Ramos (cell line): Measurements from ENCODE around the gene MCTP1.
"Not testable (repeated sequence)": the region's sequence is repeated elsewhere in the genome, so short reads cannot be mapped to it uniquely, and the experiment has no call there.

ENCODE experiments used
- in situ Hi-C: fragments of 300-500 bp; cut with MboI; formaldehyde crosslinking; loops from one replicate; pipeline ENCODE4 v1.14.3; 2022; ENCODE audit warnings: low sequenced_read_pairs; ENCODE audit not compliant: unreplicated experiment

MCTP1 gene

DNA sequence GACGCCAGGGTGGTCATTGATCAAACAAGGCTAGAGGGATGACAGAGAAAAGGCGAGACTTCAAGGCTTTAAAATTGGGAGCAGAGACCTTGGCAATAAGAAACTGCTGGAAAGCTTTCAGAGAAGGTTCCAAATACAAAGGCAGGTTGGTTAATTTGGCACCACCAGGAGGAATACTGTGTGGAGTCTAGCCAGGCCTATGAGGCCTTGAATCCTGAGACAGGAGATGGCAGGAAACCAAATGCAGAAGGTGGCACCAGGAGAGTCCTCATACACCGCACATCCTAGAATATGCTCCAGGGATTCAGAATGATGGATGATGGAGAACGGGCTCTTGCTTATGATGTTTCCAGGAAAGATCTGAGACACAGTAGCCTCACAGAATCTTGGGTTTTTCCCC lies 90.0 kb downstream of the MCTP1 start:
- in situ Hi-C loops, result no loop called here

DNA sequence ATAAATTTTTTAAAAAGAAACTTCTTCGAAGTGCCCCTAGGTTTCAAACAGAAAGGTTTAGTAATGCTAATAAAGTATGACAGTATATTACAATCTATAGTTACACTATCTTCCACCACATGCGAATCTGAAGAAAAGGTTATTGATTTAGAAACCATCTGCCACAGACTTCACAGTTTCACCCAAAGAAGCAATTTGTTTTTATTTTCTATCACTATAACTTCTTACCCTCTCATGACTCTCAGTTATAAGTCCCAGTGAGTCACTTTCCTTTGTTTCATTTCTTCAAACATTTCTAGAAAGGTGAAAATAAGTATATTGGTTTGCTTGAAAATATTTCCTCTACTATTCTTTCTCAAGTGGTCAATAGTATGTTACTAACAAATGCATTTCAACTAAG lies 93.6 kb downstream of the MCTP1 start:
- in situ Hi-C loops, result no loop called here

DNA sequence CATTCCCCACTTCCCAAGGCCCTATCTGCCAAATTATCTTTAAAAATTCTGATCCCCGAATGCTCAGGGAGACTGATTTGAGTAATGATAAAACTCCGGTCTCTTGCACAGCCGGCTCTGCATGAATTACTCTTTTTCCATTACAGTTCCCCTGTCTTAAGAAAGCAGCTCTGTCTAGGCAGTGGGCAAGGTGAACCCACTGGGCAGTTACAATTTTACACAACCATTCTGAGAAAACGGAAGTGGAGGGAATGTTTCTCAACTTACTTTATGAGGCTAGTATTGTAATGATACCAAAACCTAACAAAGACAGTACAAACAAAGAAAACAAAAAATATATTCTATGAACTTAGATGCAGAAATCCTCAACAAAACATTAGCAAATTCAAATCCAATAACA lies 100.0 kb downstream of the MCTP1 start:
- in situ Hi-C loops, result no loop called here

DNA sequence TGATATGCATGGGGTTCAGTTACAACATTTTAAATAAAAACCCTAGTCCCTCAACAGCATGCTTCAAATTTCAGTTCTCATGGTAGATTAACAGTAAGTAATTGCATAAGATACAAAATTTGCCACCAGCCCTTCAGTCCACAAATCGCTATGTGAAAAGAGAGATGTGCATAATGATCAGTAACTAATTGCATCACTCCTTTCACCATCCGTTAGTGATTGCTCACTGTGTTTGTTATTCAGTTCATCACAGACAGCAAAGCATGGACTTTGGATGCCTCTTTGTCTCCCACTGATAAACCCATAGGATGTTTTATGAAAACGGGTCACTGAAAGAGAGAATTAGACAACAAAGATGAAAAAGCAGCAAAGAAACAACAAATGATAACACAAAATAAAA lies 103.2 kb downstream of the MCTP1 start:
- in situ Hi-C loops, result no loop called here

DNA sequence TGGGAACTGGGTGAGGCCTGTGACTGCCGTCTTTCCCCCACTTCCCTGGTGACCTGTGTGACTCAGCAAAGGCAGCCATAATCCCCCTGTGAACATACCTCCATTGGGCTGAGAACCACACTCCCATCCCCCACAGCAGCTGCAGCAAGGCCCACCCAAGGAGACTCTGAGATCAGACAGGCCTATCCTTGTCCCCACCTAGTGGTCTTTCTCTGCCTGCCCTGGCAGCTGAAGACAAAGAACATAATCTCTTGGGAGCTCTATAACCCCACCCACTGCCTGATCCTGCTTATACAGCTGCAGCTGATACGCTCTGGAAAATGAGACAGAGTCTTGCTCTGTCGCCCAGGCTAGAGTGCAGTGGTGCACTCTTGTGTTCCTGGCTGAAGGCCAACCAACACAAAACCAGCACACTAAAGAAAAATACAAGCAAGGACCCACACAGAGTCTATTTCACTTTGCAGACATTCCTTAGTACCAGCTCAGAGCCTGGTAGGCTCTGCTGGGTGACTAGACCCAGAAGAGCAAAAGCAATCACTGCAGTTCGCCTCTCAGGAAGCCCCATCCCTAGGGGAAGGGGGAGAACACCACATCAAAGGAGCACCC lies 106.7 kb downstream of the MCTP1 start:
- in situ Hi-C loops, result no loop called here

DNA sequence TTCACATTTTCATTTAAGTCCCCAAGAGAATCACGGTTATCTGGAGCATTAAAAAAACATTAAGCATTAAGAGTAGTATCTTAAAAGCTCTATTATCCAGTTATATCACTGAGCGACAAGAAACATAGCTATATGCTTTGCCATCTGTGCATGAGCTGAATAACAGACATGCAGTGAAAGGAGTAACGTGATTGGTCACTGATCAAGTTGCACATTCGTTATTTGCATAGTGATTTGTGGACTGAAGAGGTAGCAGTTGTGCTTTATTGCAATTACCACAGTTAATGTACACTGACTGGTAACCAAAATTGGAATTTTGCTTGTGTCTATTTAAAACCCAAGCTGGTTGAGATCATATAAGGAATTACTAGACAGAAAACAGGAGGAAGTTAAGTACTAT lies 107.4 kb downstream of the MCTP1 start:
- in situ Hi-C loops, result no loop called here

DNA sequence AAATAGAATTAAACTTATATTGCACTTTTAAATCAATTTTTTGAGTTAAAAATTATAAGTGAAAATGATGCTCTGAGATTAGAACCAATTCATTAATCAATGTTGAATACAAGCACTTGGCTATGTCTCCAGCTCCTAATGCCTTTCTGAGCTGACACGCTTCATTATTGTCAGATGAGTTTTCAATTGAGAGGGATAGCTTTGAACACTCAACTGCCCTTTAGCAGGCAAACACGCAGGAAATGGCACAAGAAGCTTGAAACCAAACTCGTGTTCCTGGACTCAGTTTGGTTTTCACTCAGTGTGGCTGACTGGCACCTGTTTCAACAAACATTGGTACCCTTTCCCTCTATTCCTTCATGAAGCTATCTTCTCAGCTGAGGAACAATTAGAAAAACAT lies 109.8 kb downstream of the MCTP1 start:
- in situ Hi-C loops, result no loop called here

DNA sequence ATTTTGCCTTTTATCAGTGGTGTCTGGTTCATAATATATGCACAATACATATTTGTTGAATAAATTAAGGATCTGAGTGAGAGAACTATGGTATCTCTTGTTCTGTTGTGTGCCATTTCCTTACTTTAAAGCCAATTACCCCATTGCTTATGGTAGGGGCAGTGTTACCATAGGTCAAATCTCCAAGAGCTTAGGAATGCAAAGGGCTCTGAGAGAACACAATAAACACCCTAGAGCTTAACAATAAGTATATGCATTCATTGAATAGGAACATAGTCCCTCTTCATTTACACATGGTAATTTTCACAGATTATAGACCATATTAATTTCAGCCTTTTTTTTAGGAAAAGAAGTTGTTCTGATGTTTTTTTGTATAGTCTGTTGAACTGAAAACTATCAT lies 112.2 kb downstream of the MCTP1 start:
- in situ Hi-C loops, result no loop called here

DNA sequence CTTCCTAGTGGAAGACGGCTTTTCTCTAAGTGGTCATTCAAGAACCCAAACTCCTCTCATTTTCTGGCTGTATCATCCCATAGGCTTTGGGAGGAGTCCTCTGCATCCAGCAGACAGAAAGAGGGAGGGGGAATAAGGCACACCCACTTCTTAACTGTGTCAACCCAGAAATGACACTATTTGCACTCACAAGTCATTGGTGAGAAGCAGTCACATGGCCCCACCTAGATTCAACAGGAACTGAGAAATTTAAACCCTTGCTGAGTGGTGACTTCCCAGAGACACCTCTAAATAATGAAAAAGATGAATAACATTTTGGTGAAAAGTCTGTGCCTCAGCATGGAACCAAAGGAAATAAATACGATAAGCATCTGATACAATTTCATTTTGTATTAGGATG lies 120.0 kb downstream of the MCTP1 start:
- in situ Hi-C loops, result no loop called here

DNA sequence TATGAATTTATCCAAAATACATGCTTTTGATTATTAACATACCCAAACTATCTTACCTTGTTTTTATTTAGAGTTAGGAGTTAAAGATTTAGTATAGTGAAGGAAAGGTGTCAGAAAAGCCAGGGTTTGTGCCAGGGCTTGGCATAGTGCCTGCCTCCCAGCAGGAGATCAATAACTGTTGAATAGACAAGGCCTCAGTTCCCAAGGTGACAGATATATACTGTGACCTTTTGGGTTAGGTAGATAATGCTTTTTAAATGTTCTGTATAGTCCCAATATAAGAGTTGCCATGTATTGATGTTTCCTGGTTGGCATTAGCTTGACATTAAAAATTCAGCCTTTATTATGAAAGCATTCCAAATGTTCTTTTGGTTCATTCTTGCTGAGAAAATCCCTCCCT lies 121.8 kb downstream of the MCTP1 start:
- in situ Hi-C loops, result no loop called here

DNA sequence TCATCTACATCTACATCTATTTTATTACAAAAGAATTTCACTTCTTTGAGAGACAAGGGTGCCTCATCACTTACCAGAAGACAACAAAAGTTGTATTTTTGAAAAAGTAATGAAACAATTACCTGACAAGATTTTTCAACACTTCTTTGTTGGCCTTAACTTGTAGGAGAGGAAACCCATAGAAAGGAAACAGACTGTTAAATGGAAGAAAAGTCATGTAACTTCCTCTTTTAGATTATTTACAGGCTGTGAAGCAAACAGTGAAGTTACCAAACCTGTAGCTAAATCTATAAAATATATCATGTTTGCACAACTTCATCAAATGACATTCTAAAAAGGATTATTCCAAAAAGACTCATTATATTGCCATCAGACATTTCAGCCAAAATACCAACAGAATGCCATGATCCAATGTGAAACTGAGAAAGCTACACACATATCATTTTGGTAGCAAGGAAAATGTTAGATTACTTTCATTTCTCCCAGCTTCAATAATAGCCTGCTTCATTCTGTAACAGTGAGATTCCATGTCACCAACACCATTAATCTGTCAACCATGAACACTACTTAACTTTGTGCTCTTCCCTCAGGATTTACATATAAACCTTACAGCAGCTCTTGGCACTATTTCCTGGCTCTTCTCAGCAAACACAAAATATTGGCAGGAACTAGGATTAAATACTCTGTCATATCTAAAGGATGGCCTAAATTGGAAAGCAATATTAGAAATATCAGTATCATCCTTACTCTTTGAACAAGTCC lies 122.5 kb downstream of the MCTP1 start:
- in situ Hi-C loops, result no loop called here

DNA sequence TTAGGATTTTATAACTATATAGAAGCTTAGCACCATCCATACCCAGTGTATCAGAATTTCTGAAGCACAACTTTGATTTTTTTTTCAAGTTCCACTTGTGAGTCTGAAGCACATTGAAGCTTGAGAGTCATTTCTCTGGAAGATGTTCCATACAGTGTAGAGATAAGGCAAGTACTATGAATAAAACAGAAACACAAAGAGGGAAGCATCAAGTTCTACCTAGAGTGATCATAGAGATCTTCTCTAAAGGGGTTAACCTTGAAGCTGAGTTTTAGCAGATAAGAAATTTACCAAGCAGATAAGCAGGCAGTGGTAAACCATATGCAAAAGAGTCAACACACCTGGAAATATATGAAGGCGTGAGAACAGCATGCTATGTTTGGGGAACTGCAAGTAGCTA lies 125.3 kb downstream of the MCTP1 start:
- in situ Hi-C loops, result no loop called here

DNA sequence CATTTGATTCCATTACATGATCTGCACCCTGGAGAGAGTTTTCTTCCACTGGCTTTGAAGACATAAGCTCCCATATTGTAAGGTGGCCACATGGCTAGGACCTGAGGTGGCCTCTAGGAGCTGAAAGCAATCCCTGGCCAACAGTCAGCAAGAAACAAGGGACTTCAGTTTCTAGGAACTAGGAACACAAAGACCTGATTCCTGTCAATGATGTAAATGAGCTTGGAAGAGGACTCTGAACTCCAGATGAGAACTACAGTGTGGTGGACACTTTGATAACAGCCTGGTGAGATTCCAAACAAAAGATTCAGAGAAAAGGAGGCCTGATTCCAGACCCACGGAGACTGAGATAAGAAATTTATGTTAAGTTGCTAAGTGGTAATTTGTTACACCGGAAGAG lies 129.0 kb downstream of the MCTP1 start:
- in situ Hi-C loops, result no loop called here

DNA sequence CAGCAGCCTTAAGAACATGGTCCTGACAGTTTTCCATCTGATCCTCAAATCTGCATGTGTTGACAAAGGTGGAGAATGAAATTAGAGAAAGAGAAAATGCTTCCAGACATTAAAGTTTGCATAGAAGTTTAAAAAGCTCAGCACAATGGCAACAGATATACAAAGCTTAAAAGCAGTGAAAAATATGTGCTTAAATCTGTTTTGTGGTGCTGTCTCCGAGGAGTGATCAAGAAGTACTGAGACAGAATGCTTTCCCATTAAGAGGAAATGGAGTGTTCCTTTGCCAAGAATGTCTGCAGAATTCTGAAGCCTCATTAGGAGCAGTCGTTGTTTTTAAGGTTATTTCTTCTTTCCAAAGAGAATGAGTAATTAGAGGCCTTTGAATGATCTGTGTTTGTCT lies 131.4 kb downstream of the MCTP1 start:
- in situ Hi-C loops, result no loop called here

DNA sequence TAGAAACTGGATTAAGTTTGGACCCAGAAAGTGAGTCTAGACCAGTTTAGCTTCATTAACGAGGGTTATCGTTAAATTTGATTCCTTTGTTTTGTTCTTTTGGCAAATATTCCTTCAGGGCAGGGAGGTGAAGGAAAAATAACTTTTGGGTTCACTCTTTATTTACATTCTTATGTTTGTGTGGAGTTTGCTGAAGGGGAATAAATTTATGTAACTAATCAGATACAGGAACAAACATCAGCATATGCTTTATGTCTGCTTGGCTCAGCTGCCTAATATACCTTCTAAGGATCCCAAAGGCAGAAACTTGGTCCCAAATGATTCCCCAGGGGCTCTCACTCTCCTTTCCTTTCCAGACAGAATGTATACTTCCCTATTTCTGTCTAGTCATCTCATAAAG lies 132.4 kb downstream of the MCTP1 start:
- in situ Hi-C loops, result no loop called here

DNA sequence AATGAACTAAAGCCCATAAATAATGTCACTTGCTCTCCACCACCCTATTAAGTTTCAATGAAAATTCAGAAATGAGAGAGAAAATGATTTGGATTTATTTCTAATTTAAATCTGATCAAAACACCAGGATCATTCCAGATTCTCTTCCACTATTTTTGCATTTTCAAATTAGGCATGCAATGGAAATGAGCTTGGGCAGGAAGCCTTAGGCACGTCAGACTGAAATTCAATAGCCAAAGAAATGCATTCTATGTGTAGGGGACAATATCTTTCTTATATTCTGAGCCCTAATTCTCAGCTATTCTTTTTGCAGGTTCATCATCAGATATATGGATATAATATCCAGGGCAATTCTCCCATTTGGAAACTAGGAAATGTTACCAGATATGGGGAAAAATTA lies 132.8 kb downstream of the MCTP1 start:
- in situ Hi-C loops, result no loop called here

DNA sequence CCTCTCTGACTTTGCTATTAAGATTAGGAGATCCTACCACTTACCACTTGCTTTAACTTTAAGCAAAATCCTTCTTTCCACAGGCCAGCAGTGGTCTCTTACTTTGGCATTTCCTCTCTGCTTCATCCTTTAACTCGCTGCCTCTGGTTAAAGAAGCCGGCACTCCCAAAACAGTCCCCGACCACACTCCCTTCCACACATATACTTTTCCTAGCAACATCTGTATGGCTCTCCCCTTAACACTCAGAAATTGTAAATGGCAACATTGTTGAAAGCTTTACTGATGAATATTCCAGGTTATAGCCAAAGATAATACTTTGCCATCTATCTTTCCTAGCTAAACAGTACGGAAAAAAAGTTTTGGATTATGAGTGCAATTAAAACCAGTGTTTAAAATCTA lies 133.2 kb downstream of the MCTP1 start:
- in situ Hi-C loops, result no loop called here

DNA sequence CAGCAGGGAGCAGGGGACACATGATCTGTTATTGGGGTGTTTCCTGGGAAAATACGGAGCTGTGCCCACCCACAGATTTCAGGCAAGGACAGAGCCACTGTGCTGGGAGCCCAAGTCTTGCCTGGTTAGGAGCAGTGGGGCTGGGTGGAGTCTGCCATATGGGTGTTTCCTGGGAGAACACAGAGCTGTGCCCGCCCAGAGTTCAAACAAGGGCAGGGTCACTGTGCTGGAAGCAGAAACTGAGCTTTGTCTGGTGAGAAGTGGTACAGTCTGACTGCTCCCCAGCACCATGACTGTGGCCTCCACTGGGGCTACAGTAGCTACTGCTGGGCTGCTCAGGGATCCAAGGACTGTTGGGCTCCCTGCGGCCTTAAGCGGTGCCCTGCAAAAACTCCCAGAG lies 135.5 kb downstream of the MCTP1 start:
- in situ Hi-C loops, result no loop called here

DNA sequence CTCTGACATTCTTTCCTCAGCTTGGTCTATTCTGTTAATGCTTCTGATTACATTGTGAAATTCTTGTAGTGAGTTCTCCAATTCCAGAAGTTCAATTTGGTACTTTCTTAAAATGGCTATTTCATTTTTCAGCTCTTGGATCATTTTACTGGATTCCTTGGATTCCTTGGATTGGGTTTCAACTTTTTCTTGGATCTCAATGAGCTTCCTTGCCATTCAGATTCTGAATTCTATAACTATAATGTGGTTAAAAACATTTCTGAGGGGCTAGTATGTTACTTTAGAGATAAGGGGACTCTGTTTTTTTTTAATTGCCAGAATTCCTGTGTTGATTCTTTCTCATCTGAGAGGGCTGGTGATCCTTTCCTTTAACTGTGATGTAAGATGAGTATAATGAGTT lies 136.4 kb downstream of the MCTP1 start:
- in situ Hi-C loops, result no loop called here

DNA sequence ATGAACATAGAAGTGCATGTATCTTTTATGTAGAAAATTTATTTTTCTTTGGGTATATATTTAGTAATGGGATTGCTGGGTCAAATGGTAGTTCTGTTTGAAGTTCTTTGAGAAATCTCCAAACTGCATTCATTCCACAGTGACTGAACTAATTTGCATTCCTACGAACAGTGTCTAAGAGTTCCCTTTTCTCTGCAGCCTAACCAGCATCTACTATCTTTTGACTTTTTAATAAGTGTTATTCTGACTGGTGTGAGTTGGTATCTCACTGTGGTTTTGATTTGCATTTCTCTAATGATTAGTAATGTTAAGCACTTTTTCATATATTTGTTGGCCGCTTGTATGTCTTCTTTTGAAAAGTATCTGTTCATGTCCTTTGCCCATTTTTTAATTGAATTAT lies 141.0 kb downstream of the MCTP1 start:
- in situ Hi-C loops, result not testable (repeated sequence)

DNA sequence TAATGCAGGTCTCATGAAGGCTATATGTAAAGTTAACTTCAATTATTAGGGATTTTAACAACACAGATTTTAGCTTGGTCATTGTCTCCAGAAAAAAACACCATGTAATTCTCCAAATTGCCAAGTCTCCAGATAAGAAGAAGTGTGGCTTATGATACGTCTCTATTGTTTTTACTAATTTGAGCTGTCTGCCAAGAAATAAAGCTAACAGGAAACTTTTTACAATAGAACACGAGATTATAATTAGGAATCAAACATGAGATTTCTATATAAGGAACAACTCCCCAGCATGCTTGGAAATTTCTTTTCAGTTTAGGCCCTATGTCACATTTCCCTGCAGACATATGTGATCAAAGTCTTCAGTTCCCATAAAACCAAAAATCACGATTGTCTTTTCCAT lies 142.7 kb downstream of the MCTP1 start:
- in situ Hi-C loops, result no loop called here

DNA sequence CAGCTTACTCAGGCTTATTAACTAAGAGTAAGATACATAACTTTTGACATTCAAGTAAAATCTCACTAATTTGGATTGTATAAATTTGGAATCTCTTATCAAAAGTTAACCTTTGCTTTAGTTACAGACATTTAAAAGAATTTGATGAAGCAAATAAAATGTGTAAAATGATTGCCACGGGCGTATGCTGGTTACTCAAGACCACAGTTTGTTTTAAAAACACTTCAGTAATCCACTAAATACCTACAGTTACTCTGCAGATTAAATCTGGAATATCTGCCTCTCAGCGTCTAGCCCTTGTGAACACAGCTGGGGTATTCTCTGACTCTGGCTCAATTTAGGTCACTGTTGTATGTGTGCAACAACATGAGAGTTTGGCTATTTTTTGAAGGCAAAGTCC lies 143.8 kb downstream of the MCTP1 start:
- in situ Hi-C loops, result no loop called here
